Measurements from ENCODE around the gene CREBBP. TPM values are rescaled to one million over a fixed set of nuclear protein-coding genes. Genes with fewer than 3 reads are reported as not detected.

CREBBP gene
- total RNA-seq, 4 donors from 2014 or later: 61.2 to 119 (median 77.4) TPM

GRCh38 chr16:3759736-3760135 lies 120.8 kb downstream of the CREBBP start:
- TF ChIP-seq, protein P1, sequence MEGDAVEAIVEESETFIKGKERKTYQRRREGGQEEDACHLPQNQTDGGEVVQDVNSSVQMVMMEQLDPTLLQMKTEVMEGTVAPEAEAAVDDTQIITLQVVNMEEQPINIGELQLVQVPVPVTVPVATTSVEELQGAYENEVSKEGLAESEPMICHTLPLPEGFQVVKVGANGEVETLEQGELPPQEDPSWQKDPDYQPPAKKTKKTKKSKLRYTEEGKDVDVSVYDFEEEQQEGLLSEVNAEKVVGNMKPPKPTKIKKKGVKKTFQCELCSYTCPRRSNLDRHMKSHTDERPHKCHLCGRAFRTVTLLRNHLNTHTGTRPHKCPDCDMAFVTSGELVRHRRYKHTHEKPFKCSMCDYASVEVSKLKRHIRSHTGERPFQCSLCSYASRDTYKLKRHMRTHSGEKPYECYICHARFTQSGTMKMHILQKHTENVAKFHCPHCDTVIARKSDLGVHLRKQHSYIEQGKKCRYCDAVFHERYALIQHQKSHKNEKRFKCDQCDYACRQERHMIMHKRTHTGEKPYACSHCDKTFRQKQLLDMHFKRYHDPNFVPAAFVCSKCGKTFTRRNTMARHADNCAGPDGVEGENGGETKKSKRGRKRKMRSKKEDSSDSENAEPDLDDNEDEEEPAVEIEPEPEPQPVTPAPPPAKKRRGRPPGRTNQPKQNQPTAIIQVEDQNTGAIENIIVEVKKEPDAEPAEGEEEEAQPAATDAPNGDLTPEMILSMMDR (IDR thresholded peaks at IDR 0.05; ENCODE audit: low read depth): no peak

GRCh38 chr16:3756113-3756512 lies 124.4 kb downstream of the CREBBP start:
- TF ChIP-seq, protein P1 (IDR thresholded peaks at IDR 0.05; ENCODE audit: low read depth): no peak

DNA sequence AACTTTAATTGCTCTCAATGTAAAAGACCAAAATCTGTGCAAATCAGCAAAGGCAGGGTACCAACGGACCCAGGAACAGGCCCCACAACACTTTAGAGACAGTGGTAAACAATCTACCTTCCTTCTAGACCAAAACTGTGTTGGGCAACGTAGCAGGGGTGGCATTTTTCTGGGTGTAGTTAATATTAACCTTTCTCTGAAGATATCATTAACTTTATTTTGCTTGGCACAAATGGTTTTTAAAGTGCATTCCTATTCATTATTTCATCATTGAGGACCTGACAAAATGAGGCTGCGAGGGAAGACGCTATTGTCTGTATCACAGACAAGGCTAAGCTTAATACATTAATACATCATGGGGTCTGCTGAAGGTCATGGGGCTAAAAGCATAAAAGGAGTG lies 125.3 kb downstream of the CREBBP start:
- TF ChIP-seq, protein P1 (IDR thresholded peaks at IDR 0.05; ENCODE audit: low read depth): no peak

GRCh38 chr16:3754772-3755171 lies 125.7 kb downstream of the CREBBP start:
- TF ChIP-seq, protein P1 (IDR thresholded peaks at IDR 0.05; ENCODE audit: low read depth): no peak

DNA sequence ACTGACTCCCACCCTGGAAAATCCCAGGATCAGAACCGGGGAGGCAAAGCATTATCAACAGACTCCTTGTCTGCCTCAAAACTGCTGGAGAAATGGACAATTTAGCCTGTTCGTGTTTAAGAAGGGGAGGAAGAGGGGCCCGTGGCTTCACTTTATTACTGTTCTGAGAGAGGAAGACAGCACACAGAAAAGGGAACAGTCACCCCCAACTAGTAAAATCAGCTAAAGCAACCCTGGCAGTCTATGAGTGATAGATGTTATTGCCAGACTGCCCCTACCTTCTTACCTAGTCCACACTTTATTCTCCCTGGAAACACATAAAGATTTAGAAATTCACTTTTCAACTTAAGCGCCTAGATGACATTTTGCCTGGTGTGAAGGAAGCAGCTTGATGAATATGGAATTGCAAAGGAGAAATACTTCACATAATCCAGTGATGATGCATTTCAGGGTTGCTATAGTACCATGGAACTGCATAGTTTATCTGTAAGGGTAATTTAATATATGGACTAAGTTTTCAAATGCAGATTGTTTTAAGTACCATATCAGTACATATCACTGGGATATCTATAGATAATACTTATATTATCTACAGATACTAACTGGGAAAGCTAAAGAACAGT lies 126.3 kb downstream of the CREBBP start:
- TF ChIP-seq, protein P1 (IDR thresholded peaks at IDR 0.05; ENCODE audit: low read depth): no peak

GRCh38 chr16:3752984-3753383 lies 127.5 kb downstream of the CREBBP start:
- TF ChIP-seq, protein P1 (IDR thresholded peaks at IDR 0.05; ENCODE audit: low read depth): no peak

- TF ChIP-seq, protein P1 (IDR thresholded peaks at IDR 0.05; ENCODE audit: low read depth): no peak
Observed at GRCh38 chr16:3751878-3752277, 128.6 kb downstream of the CREBBP start.
